ENCODE data around the gene MGME1.

Gene MGME1

DNA sequence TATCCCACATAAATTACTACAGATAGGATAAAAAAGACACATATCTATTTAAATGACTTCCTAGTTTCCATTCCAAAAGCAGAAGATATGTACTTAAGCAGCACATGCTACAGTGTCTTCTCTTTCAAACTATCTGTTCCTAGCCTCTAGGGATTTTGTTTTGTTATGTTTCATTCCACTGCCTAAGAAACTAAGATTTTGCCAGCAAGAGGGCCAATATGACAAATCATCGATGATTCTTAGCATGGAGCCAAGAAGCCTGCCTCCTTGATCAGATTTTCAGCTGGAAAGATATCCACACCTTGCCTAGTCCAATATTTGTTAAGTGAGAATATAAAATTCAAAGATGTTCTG, 7.3 kb upstream of the MGME1 start:
- DNase-seq: no peak

DNA sequence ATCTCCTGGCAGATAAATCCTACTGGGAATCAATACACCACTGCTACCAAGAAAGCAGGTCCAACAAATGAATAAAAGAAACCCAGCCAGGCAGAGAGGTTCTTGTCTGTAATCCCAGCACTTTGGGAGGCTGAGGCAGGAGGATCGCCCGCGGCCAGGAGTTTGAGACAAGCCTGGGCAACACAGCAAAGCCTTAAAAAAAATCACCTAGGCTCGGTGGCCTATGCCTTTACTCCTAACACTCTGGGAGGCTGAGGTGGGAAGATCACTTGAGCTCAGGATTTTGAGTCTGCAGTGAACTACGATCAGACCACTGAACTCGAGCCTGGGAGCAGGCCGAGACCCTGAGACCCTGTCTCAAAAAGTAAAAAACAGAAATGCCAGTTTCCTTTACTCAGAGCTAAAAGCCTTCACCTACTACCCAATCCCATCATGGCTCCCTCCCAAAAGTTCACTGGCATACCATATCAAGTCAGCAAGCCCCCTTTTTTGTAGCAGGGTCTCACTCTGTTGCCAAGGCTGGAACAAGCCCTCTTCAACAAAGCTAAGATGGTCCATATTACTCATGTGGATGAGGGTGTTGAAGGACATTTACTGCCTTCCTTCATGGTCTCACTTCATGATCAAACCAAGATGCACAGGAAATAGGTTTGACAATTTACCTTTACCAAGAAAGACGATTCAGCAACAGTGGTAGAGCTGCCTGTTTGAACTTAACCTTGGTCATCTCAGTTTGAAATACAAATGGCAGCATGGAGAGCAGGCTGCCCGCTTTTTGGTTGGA, 5.5 kb upstream of the MGME1 start:
- no peak for DNase-seq

DNA sequence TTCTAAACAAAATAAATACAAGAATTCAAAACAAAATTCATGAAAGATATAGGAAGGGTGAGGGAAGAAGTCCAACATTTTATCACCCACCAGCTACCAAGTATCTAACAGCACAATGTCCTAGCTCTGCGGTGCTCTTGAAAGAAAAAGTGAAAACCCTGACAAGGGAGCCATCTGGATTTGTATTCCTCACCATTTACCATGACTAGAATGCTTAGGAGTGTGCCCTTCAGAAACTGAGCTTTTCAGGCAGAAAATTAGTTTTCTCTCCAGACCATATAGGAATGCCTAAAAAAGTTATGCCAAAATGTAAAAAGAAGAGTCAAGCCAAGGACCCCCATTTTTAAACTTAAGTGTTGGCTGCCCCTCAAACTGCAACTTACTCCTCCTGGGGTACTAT, 4.7 kb upstream of the MGME1 start:
- no peak for DNase-seq

DNA sequence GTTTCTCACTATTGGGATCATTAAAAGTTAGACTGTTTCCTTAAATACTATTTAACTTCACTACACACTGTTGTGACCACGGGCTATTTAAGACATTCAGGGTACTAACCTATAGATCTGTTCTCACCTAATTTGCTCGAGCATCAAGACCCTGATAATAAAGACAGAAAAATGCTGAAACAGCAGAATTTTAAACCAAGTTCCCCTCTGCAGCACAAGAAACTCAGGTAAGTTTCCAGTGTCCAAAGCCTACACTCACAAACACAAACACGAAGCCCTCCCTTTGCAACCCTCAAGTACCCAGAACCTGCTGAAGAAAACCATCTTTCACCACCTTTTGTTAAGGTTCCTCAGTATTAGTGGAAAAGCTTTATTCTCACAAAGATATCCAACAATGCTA, 4.2 kb upstream of the MGME1 start:
- DNase-seq: no peak

DNA sequence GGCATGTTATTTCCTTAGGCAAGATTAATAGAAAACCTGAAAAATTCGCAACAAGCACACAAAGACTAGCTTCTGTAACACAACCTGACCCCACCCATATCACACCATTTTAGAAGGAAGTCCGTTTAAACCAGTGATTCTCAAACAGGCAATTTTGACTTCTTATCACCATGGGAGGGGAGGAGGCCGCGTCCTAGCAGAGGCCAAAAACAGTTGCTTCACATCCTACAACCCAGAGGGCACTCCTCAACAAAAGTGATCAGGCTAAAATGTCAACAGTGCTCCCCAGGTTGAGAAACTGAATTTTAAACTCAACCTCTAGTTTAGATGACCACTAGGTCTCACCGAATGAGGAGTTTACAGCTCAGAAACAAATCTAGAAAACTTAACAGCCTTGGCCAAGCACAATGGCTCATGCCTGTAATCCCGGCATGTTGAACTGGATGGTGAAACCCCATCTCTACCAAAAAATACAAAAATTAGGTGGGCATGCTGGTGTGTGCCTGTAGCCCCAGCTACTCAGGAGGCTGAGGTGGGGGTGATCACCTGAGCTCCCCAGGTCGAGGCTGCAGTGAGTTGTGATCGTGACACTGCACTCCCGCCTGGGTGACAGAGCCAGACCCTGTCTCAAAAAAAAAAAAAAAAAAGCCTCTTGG, 3.6 kb upstream of the MGME1 start:
- no peak for DNase-seq

DNA sequence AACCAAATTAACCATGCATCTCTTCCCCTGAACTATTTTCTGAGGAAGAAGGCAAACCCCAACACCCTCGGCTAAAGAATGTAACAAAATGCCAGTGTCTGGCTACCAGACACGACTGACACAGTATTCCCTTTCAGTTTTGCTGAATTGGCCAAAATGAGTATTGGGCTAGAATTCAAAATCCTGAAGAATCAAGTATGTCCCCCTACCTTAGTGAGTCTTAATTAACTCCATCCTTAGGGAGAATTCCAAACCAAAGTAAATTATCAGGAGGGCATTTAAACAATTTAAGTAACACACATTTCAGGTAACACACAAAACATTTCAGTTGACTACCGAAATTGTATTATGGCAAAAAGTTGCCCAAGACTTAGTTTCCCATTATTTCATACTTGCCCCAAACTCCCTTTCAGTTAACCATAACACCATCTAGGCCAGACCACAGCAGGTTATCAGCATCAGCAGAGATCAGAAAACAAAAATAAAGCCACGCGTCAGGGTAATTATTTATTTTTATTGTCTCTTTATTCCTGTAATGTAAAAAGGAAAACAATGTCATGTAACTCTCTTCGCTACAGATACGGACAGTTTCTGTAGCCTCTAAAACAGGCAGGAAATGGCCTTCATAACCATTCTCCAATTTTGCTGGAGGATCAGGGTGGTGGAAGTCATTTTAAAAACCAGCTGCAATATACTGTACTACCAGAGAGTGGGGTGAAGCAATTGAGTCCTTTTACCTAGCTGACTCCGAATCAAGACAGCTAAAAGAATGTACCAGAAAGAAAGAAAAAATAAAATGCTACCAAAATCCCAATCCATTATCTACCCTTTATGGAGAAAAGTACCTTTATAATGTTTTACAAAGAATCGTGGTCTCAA, 2.1 kb upstream of the MGME1 start:
- no peak for DNase-seq

DNA sequence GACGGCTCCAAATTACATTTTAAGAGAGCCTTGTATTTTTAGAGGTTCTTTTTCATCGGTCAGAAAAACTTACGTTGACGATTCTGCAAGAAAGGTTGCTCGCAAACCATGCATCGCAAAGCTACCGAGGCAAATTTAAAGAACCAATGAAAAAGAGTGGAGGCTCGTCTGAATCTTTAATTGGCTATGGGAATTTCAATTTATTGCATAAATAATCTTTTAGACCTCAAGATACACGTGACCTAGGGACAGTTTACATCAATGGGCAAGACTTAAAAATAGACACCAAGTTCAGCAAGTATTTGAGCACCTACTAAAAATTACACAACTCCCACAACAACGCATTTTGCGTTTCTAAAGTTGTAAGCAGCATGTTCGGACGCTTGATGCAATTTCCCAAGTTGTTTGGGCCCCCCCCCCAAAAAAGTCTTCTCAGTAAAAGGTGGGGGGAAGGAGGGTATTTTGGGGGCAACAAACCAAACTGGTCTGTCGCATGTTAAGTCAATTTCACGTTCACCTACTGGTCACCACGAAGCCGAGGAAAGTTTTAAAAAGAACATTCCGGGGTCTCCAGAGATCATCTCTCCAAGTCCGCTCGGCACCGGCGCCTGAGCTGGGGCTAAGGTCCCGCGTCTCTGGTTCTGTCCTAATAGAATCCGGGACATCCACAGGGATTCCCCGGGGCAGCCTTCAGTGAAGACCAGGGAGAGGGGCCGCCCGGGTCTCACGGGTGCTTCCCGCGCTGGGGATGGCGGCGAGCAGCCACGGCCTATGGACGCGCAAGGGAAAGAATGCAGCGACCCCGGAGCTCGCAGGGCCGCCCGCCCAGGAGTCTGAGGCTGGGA, 1.1 kb upstream of the MGME1 start:
- DNase-seq: peak; percentile 33

DNA sequence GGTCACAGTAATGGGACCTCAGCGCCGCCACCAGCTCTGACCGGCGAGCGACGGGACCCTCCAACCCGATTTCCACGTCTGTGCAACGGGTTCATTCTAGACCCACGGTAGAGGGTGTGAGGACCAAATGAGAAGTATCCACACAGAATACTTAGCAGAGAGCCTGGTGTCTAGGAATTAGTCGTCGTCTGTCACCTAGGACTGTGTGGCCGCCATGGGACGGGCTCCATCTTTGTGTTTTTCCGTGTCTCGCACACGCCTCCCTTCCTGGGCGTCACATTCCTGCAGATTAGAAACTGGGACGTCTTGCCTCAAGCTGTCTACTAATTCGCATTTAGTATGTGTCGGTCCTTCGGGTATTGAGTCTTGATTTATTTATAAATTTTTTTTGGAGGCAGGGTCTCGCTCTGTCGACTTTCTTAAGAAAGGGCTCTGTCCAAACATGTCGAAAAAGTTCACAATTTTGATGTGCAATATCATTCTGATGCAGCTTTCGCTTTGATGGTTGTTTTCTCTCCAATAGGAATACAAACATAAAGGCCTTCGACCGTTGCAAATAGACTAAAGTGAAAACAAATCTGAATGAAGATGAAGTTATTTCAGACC, 563 bp downstream of the MGME1 start:
- peak; percentile 37 for DNase-seq

DNA sequence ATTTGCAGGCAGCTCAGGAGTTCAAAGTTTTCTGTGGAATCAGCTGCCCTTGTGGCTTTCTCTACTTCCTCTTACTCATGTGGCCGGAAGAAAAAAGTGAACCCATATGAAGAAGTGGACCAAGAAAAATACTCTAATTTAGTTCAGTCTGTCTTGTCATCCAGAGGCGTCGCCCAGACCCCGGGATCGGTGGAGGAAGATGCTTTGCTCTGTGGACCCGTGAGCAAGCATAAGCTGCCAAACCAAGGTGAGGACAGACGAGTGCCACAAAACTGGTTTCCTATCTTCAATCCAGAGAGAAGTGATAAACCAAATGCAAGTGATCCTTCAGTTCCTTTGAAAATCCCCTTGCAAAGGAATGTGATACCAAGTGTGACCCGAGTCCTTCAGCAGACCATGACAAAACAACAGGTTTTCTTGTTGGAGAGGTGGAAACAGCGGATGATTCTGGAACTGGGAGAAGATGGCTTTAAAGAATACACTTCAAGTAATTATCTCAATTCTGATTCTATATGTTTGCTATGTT, 1.1 kb downstream of the MGME1 start:
- DNase-seq: peak; percentile 31

DNA sequence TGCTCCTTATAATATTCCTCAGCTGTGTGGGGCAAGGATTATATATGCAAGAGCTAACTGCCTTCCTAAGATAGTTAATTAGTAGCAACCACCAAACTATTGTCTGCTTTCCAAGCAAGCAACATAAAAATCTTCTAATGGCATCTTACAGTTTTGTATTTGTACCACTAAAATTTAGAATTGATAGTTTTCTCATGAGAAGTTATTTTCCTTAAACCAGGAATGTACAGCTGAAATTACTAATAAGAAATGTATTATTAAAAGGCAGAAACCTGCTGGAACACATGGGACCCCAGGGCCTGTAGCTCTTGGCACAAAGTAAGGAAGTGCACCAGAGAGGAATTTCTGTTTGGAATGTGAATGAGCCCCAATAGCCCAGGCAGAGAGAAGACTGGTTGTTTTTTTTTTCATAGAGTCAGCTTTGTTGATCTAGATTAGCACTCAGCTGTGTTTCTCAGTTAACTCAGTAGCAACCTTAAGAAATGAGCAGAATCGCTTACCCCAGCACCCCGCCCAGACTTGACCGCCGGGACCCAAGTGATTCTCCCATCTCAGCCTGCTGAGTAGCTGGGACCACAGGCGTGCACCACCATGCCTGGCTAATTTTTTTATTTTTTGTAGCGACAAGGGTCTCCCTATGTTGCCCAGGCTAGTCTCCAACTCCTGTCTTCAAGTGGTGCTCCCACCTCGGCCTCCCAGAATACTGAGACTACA, 2.6 kb downstream of the MGME1 start:
- DNase-seq: no peak

DNA sequence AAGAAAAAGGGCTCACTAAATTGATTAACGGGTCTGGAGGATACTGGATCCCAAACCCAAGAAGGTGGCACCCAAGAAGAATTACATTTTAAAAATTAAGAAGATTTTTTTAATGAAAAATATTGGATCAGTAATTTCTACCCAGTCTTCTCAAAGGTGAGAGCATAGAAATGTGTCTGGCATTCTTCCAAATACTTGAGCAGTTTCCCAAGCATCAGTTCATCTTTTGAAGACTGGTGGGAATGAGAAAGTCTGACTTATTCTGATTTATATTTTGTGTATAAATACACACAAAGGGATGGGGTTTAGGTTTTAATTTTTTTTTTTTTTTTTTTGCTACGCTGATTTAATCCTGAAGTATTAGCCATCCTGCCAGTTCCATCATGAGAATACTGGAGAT, 3.3 kb downstream of the MGME1 start:
- no peak for DNase-seq

DNA sequence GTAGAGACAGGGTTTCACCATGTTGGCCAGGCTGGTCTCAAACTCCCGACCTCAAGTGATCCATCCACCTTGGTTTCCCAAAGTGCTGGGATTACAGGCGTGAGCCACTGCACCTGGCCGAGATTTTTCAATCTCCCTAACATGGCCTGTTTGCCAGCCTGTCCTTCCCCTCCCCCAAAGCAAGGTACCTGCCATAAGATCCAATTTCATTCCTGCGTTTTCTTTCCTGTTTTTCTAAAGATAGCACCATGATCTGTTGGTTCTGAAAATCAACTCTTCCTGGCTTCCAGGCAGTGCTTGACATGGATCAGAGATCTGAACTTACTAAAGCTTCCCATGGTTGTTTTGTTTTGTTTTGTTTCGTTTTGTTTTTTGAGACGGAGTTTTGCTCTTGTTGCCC, 7.5 kb downstream of the MGME1 start:
- DNase-seq: no peak

DNA sequence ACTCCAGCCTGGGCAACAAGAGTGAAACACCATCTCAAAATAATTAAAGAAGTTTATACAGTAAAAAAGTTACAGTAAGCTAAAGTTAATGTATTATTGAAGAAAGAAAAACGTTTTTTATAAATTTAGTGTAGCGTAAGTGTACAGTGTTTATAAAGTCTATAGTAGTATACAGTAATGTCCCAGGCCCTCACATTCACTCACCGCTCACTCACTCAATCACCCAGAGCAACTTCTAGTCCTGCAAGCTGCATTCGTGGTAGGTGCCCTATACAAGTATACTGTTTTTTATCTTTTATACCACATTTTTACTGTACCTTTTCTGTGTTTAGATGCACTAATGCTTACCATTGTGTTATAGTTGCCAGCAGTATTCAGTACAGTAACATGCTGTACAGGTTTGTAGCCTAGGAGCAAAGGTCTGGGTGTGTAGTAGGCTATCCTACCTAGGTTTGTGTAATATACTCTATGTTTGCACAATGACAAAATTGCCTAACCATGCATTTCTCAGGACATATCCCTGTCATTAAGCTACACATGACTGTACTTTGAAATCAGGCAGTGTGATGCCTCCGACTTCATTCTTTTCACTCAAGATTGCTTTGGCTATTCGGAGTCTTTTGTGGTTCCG, 16.7 kb downstream of the MGME1 start:
- no peak for DNase-seq

DNA sequence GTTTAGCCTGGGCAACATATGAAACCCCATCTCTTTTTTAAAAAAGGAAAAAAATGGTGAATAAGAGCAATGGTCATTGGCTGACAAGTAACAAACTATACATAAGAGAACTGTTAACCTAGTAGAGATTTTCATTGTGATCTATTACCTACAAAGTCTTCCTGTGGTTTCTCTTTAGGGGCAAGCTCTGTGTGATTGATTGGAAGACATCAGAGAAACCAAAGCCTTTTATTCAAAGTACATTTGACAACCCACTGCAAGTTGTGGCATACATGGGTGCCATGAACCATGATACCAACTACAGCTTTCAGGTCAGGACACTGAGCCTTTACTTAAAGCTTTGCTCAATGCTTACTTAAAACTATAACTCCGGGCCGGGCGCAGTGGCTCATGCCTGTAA, 19.2 kb downstream of the MGME1 start:
- DNase-seq: no peak

DNA sequence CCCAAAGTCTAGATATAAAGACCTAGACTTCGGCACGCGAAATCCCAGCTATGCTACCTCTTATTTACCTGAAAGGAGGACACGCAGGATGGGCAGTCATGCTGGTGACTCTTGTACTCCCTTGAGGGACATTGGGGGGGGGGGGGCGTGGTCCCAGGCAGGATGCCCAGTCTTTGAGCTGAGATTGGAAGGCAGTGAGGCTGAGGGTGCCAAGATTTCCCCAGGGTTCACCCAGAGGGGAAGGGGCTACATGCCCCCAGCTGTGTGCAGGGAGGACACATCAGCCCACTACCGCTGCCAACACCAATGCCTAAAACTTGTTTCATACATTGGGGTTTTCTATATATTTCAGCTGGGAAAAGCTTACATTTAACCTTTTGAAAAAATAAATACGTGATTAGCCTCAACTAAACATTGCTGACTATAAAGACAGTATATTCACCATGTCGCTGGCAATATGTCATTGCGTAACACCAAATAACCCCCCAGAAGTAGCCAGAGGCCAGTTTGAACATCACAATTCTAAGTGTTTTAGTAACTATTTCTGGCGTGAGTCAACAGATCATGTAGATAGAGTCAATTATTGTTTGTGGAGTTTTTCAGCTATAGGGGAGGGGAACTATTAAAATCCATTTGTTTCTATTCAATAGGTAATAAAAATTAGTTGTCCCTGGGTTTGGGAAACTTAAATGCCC, 21.6 kb downstream of the MGME1 start:
- no peak for DNase-seq

DNA sequence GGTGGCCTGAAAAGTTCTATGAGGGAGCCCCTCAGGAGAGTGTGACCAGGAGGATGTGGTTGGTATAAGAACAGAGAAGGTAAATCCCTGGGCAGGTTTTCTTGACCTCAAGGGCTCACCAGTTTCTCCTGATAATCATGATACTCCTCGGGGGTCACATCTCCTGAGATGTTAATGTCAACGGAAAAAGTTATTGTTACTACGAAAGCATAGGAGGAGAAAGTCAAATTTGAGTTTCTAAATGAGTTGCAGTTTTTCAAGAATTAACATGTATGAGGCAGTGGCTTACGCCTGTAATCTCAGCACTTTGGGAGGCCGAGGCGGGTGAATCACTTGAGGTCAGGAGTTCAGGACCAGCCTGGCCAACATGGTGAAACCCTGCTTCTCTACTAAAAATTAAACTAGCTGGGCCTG, 23.4 kb downstream of the MGME1 start:
- DNase-seq: peak; percentile 72

DNA sequence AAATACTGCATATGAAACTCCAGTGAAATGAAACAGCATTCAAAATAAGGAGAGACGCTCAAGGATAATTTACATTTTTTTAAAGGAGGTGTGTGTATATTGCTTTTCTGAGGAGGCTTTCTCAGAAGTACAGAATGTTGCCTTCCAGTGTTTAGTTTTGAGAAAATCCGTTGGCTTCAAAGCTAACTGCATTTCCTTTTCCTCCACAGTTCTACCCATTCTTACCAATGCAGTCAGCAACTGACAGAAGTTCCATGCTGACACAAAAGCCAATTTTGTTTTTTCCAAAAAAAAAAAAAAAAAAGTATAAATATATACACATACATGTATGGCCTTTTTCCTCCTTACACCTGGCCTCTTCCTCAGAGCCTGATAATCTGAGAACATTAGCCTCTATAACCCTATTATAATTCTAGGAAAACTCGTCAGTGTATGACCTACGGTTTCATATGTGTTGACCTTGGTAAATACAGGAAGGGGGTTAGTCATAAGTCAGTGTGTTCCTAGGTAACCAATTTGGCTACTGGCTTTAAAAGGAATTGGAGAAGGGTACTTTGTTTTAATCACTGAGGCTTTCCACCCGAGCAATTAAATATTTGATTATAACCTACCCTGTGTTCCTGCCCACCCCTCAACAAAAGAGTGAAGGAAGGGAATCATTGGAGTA, 24.2 kb downstream of the MGME1 start:
- no peak for DNase-seq

DNA sequence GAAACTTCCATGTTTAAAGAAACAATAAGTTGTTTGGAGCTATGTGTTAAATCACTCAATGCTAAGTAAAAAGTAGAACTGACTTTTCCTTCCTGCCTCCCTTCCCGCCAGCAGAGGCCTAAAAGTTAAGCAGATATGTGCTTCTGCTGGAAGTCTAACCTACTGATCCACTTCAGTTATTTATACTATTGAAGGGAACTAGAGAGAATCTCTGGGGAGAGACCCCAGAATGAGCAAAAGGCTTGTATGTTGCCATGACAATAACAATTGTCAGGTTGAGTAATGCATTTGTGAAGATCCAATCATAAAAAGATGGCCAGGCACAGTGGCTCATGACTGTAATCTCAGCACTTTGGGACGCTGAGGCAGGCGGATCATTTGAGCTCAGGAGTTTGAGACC, 24.7 kb downstream of the MGME1 start:
- no peak for DNase-seq

DNA sequence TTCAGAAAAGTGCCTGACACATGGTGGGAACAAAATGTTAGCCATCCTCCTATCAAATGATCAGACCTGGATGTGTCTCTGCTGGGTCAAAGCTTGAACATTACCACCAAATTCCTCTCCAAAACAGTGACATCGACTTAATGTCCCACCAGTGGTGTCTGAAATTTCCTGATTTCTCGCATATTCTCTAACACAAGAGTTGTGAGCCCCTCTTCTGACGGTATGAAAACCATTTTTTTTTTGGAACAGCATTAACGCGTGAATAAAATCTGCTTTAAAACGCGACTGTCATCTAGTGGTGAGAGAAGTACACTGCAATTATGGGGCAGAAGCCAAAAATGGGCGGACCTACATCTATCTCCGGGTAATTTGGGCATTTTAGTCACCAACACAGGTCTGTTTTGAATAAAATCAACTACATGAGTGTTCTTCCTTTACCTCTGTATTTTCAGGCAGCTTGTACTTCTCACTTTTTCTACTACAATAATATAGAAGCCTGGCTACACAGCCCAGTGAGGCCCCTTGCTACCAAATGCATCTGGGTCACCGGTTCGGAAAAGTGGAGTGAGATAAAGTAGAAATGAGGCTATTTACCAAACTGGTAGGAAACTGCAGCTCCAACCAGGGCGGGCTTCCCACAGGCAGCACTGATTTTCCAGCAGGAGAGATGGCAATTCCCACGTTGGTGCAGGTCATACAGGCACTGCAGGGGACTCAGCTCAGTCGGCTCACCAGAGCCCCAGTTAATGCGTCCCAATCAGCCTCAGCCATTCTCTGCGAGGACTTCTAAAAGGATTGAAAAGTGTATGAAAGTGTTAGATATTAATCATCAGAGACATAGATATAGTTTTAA, 27.4 kb downstream of the MGME1 start:
- DNase-seq: peak; percentile 39
